ENCODE data around the gene TNNC1.

- TF ChIP-seq POLR2AphosphoS5 (IDR thresholded peaks at IDR 0.05) (peak; percentile 47 to 72 (median 68)), POLR2A (IDR thresholded peaks at IDR 0.05) (no peak)
Observed at GRCh38 chr3:52444860-52445793, 8.7 kb downstream of the TNNC1 start, which contains the start of gene SEMA3G.

Data from spleen (tissue), 3 donors.